ENCODE data around the gene DTNB. TPM values are rescaled to one million over a fixed set of nuclear protein-coding genes. Genes with fewer than 3 reads are reported as not detected.

DTNB gene
- total and polyA plus RNA-seq, 2 experiments from 2014 or later, result 10.3 to 13.9 TPM

DNA sequence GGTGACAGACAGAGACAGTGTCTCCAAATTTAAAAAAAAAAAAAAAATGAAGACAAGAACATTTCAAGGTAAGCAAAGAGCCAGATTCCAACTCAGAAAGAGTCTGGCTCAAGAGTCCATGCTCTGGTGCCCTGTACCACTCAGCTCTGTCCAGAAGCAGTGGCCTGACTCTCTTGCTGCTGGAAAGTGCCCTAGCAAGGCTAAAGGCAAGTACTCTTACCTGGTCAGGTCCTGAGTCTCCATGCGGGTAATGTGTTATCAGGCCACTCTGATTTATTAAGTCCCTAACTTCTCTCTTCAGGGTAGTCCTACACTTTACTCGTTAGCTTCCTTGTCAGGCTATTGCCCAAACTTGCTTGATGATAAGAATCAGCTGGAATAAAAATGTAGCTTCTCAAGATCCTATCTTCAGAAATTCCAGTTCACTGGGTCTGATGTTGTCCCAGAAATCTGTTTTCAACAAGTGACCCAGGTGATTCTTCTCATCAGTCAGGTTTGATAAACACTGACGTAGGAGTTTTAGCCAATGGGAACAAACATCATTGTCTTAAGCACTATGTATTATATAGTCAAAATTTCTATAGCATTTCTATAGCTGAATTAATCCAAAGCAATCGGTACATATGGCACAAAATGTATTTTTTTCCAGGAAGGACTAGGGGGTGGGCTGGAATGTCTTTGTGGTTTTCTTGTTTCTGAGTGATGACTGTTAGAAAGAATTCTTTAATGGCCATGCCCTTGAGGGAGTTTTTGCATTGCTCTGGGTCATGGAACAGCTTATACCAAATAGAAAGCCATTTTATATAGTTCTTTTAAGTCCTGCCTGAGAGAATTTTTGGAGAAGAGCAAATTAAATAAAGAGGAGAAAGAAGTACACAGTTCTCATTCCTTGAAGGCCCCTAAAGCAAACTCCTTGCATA, 191.7 kb downstream of the DTNB start:
- Histone ChIP-seq H3K27ac (peak overlapping the region; percentile 84), H4K20me1 (ENCODE audit: insufficient read depth, poor library complexity, severe bottlenecking) (no peaks in the 10 kb centered on the region), H3K4me1 (ENCODE audit: insufficient read depth) (peaks cover 35% of the 10 kb centered on the region), H3K4me2 (no peak overlapping the region), H3K4me3 (no peak overlapping the region), H3K27me3 (no peaks in the 10 kb centered on the region), H3K9me3 (ENCODE audit: low read depth) (peaks cover under 1% of the 10 kb centered on the region), H3K79me2 (no peaks in the 10 kb centered on the region), H2AFZ (no peak overlapping the region), H3K9me2 (replicated peaks; ENCODE audit: insufficient read depth) (no peaks in the 10 kb centered on the region), H3K36me3 (replicated peaks; ENCODE audit: insufficient read depth, low read depth) (no peaks in the 10 kb centered on the region)
- DNase-seq (ENCODE audit: low spot score), result no peak
- TF ChIP-seq, protein P1, sequence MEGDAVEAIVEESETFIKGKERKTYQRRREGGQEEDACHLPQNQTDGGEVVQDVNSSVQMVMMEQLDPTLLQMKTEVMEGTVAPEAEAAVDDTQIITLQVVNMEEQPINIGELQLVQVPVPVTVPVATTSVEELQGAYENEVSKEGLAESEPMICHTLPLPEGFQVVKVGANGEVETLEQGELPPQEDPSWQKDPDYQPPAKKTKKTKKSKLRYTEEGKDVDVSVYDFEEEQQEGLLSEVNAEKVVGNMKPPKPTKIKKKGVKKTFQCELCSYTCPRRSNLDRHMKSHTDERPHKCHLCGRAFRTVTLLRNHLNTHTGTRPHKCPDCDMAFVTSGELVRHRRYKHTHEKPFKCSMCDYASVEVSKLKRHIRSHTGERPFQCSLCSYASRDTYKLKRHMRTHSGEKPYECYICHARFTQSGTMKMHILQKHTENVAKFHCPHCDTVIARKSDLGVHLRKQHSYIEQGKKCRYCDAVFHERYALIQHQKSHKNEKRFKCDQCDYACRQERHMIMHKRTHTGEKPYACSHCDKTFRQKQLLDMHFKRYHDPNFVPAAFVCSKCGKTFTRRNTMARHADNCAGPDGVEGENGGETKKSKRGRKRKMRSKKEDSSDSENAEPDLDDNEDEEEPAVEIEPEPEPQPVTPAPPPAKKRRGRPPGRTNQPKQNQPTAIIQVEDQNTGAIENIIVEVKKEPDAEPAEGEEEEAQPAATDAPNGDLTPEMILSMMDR (IDR thresholded peaks at IDR 0.05; ENCODE audit: poor library complexity), result no peak
- TF ChIP-seq EZH2phosphoT487 (IDR thresholded peaks at IDR 0.05; ENCODE audit: low read depth, severe bottlenecking, unreplicated experiment) (no peak), EZH2 (IDR thresholded peaks at IDR 0.05; ENCODE audit: borderline replicate concordance) (no peak)
- 72% methylated on average over 4 of the region's 4 CpGs for WGBS (ENCODE audit: low lambda C conversion rate, missing lambda C conversion rate)

DNA sequence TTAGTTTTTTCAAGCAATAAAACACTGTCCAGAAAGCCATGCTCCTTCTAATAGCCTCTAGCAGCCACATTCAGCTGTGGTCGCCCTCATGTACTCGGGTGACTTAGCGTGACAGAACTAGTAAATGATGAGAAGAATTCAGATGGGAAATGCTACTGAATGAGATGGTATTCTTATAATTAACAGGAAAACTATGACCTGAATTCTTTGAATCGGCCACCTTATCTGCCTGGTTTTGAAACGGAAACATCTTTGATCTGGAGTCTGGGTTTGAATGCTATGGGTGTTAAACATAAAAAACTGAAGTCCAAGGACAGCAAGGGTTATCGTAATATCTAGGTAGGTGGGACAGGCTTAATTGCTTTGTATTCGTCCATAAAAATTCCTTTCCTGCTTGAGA, 192.8 kb downstream of the DTNB start:
- DNase-seq (ENCODE audit: low spot score), result no peak
- Histone ChIP-seq H3K79me2 (no peaks in the 10 kb centered on the region), H3K27me3 (no peaks in the 10 kb centered on the region), H2AFZ (no peak overlapping the region), H3K4me3 (no peak overlapping the region), H3K27ac (peak overlapping the region; percentile 84), H3K4me2 (peak overlapping the region; percentile 36), H3K4me1 (ENCODE audit: insufficient read depth) (peaks cover 35% of the 10 kb centered on the region), H3K9me2 (replicated peaks; ENCODE audit: insufficient read depth) (no peaks in the 10 kb centered on the region), H3K9me3 (ENCODE audit: low read depth) (peaks cover 9% of the 10 kb centered on the region), H4K20me1 (ENCODE audit: insufficient read depth, poor library complexity, severe bottlenecking) (no peaks in the 10 kb centered on the region), H3K36me3 (replicated peaks; ENCODE audit: insufficient read depth, low read depth) (no peaks in the 10 kb centered on the region)
- TF ChIP-seq, protein P1 (IDR thresholded peaks at IDR 0.05; ENCODE audit: poor library complexity), result no peak
- TF ChIP-seq EZH2phosphoT487 (IDR thresholded peaks at IDR 0.05; ENCODE audit: low read depth, severe bottlenecking, unreplicated experiment), result no peak
- no peak for TF ChIP-seq EZH2 (IDR thresholded peaks at IDR 0.05; ENCODE audit: borderline replicate concordance)
- WGBS (ENCODE audit: low lambda C conversion rate, missing lambda C conversion rate), result 64% methylated on average over 7 of the region's 7 CpGs

DNA sequence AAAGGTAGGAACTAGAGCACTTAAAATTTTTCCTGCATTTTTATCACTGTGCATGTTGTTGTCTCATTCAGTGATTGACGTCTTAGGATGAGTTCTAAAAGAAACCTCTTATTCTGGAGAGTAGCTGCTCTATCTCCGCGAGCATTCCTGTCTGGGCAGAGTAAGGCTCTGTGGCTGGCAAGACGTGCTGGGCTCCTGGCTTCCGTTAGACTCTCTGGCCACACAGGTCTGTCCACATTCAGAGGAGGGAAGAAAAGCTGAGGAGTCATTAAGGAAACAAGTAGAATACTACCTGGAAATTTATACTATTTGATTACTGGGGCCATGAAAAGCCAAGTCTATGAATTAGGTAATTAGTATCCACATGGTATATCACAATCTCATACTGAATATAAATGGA, 193.6 kb downstream of the DTNB start:
- no peaks in the 10 kb centered on the region for H3K27me3 ChIP-seq

More for the DNA sequence above, 193.6 kb downstream of the DTNB start:
- Histone ChIP-seq H3K4me1 (ENCODE audit: insufficient read depth) (peaks cover 35% of the 10 kb centered on the region), H3K4me2 (peak overlapping the region; percentile 36), H3K27ac (peak overlapping the region; percentile 84), H2AFZ (no peak overlapping the region), H3K9me2 (replicated peaks; ENCODE audit: insufficient read depth) (no peaks in the 10 kb centered on the region), H4K20me1 (ENCODE audit: insufficient read depth, poor library complexity, severe bottlenecking) (no peaks in the 10 kb centered on the region), H3K9me3 (ENCODE audit: low read depth) (peaks cover 16% of the 10 kb centered on the region), H3K36me3 (replicated peaks; ENCODE audit: insufficient read depth, low read depth) (no peaks in the 10 kb centered on the region), H3K79me2 (no peaks in the 10 kb centered on the region), H3K4me3 (no peak overlapping the region)
- no peak for TF ChIP-seq EZH2phosphoT487 (IDR thresholded peaks at IDR 0.05; ENCODE audit: low read depth, severe bottlenecking, unreplicated experiment)
- TF ChIP-seq, protein P1 (IDR thresholded peaks at IDR 0.05; ENCODE audit: poor library complexity), result no peak
- TF ChIP-seq EZH2 (IDR thresholded peaks at IDR 0.05; ENCODE audit: borderline replicate concordance), result no peak
- no peak for DNase-seq (ENCODE audit: low spot score)
- WGBS (ENCODE audit: low lambda C conversion rate, missing lambda C conversion rate), result 50% methylated on average over 5 of the region's 5 CpGs
